Ectodermal cell (in vitro differentiated cells): ENCODE data around the gene ARID1A.
"Not testable (repeated sequence)": the region's sequence is repeated elsewhere in the genome, so short reads cannot be mapped to it uniquely, and the experiment has no call there.

Experiments
- H3K27ac ChIP-seq: 2 replicates; pipeline ENCODE4 v1.7.0; 2013; ENCODE audit warnings: mild to moderate bottlenecking, low read depth, low read length; ENCODE audit not compliant: insufficient read depth, poor library complexity, severe bottlenecking
- H3K27me3 ChIP-seq: 2 replicates; pipeline ENCODE4 v1.7.0; 2013; ENCODE audit warnings: mild to moderate bottlenecking, low read length; ENCODE audit not compliant: insufficient read depth, control insufficient read depth, poor library complexity, severe bottlenecking
- H3K36me3 ChIP-seq: one replicate; pipeline ENCODE4 v1.7.0; 2013; ENCODE audit warnings: low read length; ENCODE audit not compliant: control insufficient read depth, insufficient read depth
- H3K4me1 ChIP-seq: one replicate; pipeline ENCODE4 v1.7.0; 2013; ENCODE audit warnings: low read length; ENCODE audit not compliant: control insufficient read depth, insufficient read depth
- H3K4me3 ChIP-seq: 2 replicates; pipeline ENCODE4 v1.7.0; 2013; ENCODE audit warnings: low read depth, low read length, control low read depth; ENCODE audit not compliant: insufficient read depth
- H3K9me3 ChIP-seq: 2 replicates; pipeline ENCODE4 v1.7.0; 2013; ENCODE audit warnings: mild to moderate bottlenecking, low read length, moderate library complexity; ENCODE audit not compliant: control insufficient read depth
- WGBS, 2 experiments: methylation state at CpG; one replicate each; pipeline ENCODE4 v1.1.7; 2013; ENCODE audit warnings: missing lambda C conversion rate in 2 of 2; 5-methylcytosine and 5-hydroxymethylcytosine counted together

ARID1A gene

DNA sequence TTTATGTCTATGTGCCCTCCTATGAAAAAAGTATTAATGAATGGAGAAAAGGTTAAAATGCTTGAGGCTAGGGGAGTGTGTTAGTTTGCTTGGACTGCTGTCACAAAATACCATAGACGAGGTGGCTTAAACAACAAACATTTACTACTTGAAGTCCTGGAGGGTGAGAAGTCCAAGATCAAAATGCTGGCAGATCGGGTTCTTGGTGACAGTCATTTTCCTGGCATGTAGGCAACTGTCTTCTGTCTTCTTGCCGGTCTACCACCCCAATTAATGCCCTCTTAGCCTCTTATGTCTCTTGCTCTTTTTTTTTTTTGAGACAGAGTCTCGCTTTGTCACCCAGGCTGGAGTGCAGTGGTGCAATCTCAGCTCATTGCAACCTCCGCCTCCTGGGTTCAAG lies 15.0 kb downstream of the ARID1A start:
- H3K27me3 ChIP-seq = no peaks in the 10 kb centered on the region
- 88 to 93% methylated on average over 5 of the region's 5 CpGs for WGBS, 2 experiments
- H3K27ac ChIP-seq = no peak overlapping the region
- no peak overlapping the region for H3K4me3 ChIP-seq
- H3K4me1 ChIP-seq = no peaks in the 10 kb centered on the region
- H3K36me3 ChIP-seq = peaks cover 7% of the 10 kb centered on the region
- no peaks in the 10 kb centered on the region for H3K9me3 ChIP-seq

- Histone ChIP-seq H3K4me3 (no peak overlapping the region), H3K27ac (no peak overlapping the region), H3K36me3 (peaks cover 7% of the 10 kb centered on the region), H3K4me1 (no peaks in the 10 kb centered on the region), H3K27me3 (no peaks in the 10 kb centered on the region), H3K9me3 (no peaks in the 10 kb centered on the region)
- WGBS, 2 experiments = 91 to 96% methylated on average over 5 of the region's 5 CpGs
Observed at GRCh38 chr1:26711777-26712176, 16.0 kb downstream of the ARID1A start.

- Histone ChIP-seq H3K9me3 (no peaks in the 10 kb centered on the region), H3K36me3 (peaks cover 4% of the 10 kb centered on the region), H3K4me1 (peaks cover 3% of the 10 kb centered on the region), H3K27ac (no peak overlapping the region), H3K4me3 (no peak overlapping the region), H3K27me3 (no peaks in the 10 kb centered on the region)
- WGBS, 2 experiments = 84 to 85% methylated on average over 2 of the region's 2 CpGs
Observed at GRCh38 chr1:26717017-26717491, 21.2 kb downstream of the ARID1A start.

DNA sequence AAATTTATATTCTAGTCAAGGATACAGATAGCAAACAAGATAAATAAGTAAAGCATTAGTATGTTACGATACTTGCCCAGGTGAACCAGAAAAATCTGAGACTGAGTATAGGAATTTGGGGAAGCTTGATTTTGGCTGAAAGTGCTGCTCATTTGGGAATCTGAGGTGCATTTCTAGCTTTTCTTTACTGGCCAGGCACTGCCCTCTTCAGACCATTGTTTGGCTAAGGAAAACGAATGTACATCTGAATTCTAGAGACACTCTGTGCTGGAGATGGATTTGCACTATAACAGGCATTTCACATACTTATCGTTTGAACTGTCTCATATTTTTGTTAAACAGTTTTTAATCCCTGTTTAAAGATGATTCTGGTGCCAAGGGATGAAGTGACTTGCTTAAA lies 23.4 kb downstream of the ARID1A start:
- peaks cover 4% of the 10 kb centered on the region for H3K36me3 ChIP-seq
- H3K4me1 ChIP-seq = peaks cover 21% of the 10 kb centered on the region
- H3K27ac ChIP-seq = no peak overlapping the region
- 96 to 97% methylated on average over 3 of the region's 3 CpGs for WGBS, 2 experiments
- H3K27me3 ChIP-seq = no peaks in the 10 kb centered on the region
- no peak overlapping the region for H3K4me3 ChIP-seq
- H3K9me3 ChIP-seq = no peaks in the 10 kb centered on the region

- H3K4me3 ChIP-seq = no peak overlapping the region
- H3K4me1 ChIP-seq = peaks cover 42% of the 10 kb centered on the region
- H3K36me3 ChIP-seq = peaks cover 4% of the 10 kb centered on the region
- 100% methylated on average over 2 of the region's 2 CpGs for WGBS, 2 experiments
- H3K27me3 ChIP-seq = no peaks in the 10 kb centered on the region
- H3K27ac ChIP-seq = peak overlapping the region; percentile 36
- H3K9me3 ChIP-seq = no peaks in the 10 kb centered on the region
Observed at GRCh38 chr1:26721669-26722355, 26.0 kb downstream of the ARID1A start.

GRCh38 chr1:26723013-26723991 lies 27.5 kb downstream of the ARID1A start:
- Histone ChIP-seq H3K4me1 (peaks cover 45% of the 10 kb centered on the region), H3K9me3 (no peaks in the 10 kb centered on the region), H3K27ac (peak overlapping the region; percentile 85), H3K36me3 (peaks cover 4% of the 10 kb centered on the region), H3K27me3 (no peaks in the 10 kb centered on the region), H3K4me3 (no peak overlapping the region)
- WGBS, 2 experiments = 8% methylated on average over 19 of the region's 19 CpGs

DNA sequence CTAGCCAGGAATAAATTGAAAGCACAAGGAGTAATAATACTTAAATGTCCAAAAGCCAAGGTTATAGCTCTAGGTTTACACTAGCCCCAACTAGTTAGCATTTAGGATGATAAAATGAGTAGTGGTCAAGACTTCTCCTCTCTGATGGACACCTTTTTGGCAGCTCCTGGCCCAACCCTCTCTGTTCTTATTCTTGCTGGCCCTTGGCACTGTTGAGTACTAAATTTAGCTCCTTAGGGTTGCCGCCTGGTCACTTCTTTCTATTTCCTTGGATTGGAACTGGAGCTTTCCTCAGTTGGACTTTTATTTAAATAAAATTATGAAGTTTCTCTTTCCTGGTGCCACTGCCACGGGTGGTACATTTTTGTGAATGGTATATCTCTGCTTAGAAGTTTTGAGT lies 28.3 kb downstream of the ARID1A start:
- Histone ChIP-seq H3K27me3 (no peaks in the 10 kb centered on the region), H3K4me1 (peaks cover 45% of the 10 kb centered on the region), H3K4me3 (no peak overlapping the region), H3K27ac (peak overlapping the region; percentile 56), H3K9me3 (no peaks in the 10 kb centered on the region), H3K36me3 (no peaks in the 10 kb centered on the region)
- WGBS, 2 experiments = 39 to 53% methylated on average over 2 of the region's 2 CpGs

DNA sequence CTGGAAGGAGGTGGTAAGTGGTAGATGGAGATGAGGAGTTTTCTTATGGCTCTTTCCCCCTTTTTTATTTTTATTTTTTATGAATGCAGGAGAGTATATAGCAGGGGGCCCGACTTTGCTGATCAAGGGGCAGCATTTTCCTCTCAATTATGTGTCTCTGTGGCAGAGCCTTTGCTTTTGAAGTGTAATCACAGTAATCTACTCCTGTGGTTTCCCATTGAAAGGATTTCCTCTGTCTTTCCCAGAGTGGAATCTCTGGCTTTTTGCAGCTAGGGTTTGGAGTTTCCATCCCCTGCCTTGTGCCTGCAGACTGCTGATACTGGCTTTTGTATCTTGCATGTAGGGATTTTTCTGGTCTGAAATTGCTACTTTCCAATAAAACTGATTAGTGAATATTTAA lies 29.1 kb downstream of the ARID1A start:
- Histone ChIP-seq H3K27ac (peak overlapping the region; percentile 56), H3K4me1 (peaks cover 45% of the 10 kb centered on the region), H3K4me3 (no peak overlapping the region), H3K27me3 (no peaks in the 10 kb centered on the region), H3K36me3 (peaks cover 6% of the 10 kb centered on the region), H3K9me3 (no peaks in the 10 kb centered on the region)
- 0 to 7% methylated on average over 1 of the region's 1 CpG for WGBS, 2 experiments

DNA sequence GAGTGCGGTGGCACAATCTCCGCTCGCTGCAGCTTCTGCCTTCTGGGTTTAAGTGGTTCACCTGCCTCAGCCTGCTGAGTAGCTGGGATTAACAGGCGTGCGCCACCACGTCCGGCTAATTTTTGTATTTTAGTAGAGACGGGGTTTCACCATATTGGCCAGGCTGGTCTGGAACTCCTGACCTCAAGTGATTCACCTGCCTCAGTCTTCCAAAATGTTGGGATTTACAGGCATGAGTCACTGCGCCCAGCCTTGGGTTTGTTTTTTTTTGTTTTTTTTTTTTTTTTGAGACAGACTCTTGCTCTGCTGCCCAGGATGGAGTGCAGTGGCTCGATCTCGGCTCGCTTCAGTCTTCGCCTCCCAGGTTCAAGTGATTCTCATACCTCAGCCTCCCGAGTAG lies 30.1 kb downstream of the ARID1A start:
- WGBS, 2 experiments = 91 to 94% methylated on average over 14 of the region's 14 CpGs
- not testable (repeated sequence) for H3K27ac ChIP-seq, H3K27me3 ChIP-seq, H3K9me3 ChIP-seq, H3K4me3 ChIP-seq
- Histone ChIP-seq H3K4me1 (peaks cover 45% of the 10 kb centered on the region), H3K36me3 (peaks cover 14% of the 10 kb centered on the region)

GRCh38 chr1:26726784-26727183 lies 31.0 kb downstream of the ARID1A start:
- Histone ChIP-seq H3K36me3 (peaks cover 23% of the 10 kb centered on the region), H3K4me1 (peaks cover 45% of the 10 kb centered on the region), H3K9me3 (no peaks in the 10 kb centered on the region), H3K27ac (no peak overlapping the region), H3K27me3 (no peaks in the 10 kb centered on the region), H3K4me3 (no peak overlapping the region)
- 91 to 100% methylated on average over 1 of the region's 1 CpG for WGBS, 2 experiments
